ENCODE data around the gene MYL12A.
A peak's percentile ranks its signal among the peaks of the same experiment; 100 is the strongest.

The MYL12A gene

GRCh38 chr18:3234457-3234856 lies 13.1 kb upstream of the MYL12A start:
- FAIRE-seq (no peak), DNase-seq (ENCODE audit: insufficient read length, low spot score) (no peak)
- TF ChIP-seq POLR2A (IDR thresholded peaks at IDR 0.05; ENCODE audit: low read depth, low read length), result no peak

GRCh38 chr18:3235846-3236245 lies 11.8 kb upstream of the MYL12A start:
- DNase-seq (ENCODE audit: insufficient read length, low spot score), result no peak
- FAIRE-seq, result no peak
- no peak for TF ChIP-seq POLR2A (IDR thresholded peaks at IDR 0.05; ENCODE audit: low read depth, low read length)

- no peak for TF ChIP-seq POLR2A (IDR thresholded peaks at IDR 0.05; ENCODE audit: low read depth, low read length)
- FAIRE-seq (no peak), DNase-seq (ENCODE audit: insufficient read length, low spot score) (no peak)
Observed at GRCh38 chr18:3236470-3236869, 11.1 kb upstream of the MYL12A start.

GRCh38 chr18:3238742-3239141 lies 8.9 kb upstream of the MYL12A start:
- TF ChIP-seq POLR2A (IDR thresholded peaks at IDR 0.05; ENCODE audit: low read depth, low read length), result no peak
- FAIRE-seq (no peak), DNase-seq (ENCODE audit: insufficient read length, low spot score) (no peak)

GRCh38 chr18:3245185-3245564 lies 2.4 kb upstream of the MYL12A start:
- FAIRE-seq, result no peak
- no peak for DNase-seq (ENCODE audit: insufficient read length, low spot score)
- TF ChIP-seq POLR2A (IDR thresholded peaks at IDR 0.05; ENCODE audit: low read depth, low read length), result no peak

GRCh38 chr18:3245853-3246634 lies 1.6 kb upstream of the MYL12A start:
- DNase-seq (ENCODE audit: insufficient read length, low spot score) (peak; percentile 53), FAIRE-seq (peak; percentile 93)
- no peak for TF ChIP-seq POLR2A (IDR thresholded peaks at IDR 0.05; ENCODE audit: low read depth, low read length)

- DNase-seq (ENCODE audit: insufficient read length, low spot score) (no peak), FAIRE-seq (no peak)
- no peak for TF ChIP-seq POLR2A (IDR thresholded peaks at IDR 0.05; ENCODE audit: low read depth, low read length)
Observed at GRCh38 chr18:3246635-3247239, 864 bp upstream of the MYL12A start.

- FAIRE-seq (no peak), DNase-seq (ENCODE audit: insufficient read length, low spot score) (no peak)
- TF ChIP-seq POLR2A (IDR thresholded peaks at IDR 0.05; ENCODE audit: low read depth, low read length), result no peak
Observed at GRCh38 chr18:3248062-3248657, 559 bp downstream of the MYL12A start.

- peak; percentile 43 for FAIRE-seq
- no peak for TF ChIP-seq POLR2A (IDR thresholded peaks at IDR 0.05; ENCODE audit: low read depth, low read length)
- DNase-seq (ENCODE audit: insufficient read length, low spot score), result no peak
Observed at GRCh38 chr18:3248658-3249359, 1.2 kb downstream of the MYL12A start.

- DNase-seq (ENCODE audit: insufficient read length, low spot score) (no peak), FAIRE-seq (peak; percentile 64)
- TF ChIP-seq POLR2A (IDR thresholded peaks at IDR 0.05; ENCODE audit: low read depth, low read length), result no peak
Observed at GRCh38 chr18:3250237-3251107, 2.9 kb downstream of the MYL12A start.

- no peak for FAIRE-seq
- DNase-seq (ENCODE audit: insufficient read length, low spot score), result no peak
- no peak for TF ChIP-seq POLR2A (IDR thresholded peaks at IDR 0.05; ENCODE audit: low read depth, low read length)
Observed at GRCh38 chr18:3251249-3251962, 3.8 kb downstream of the MYL12A start.

GRCh38 chr18:3251963-3252277 lies 4.3 kb downstream of the MYL12A start:
- FAIRE-seq, result peak; percentile 53
- DNase-seq (ENCODE audit: insufficient read length, low spot score), result no peak
- no peak for TF ChIP-seq POLR2A (IDR thresholded peaks at IDR 0.05; ENCODE audit: low read depth, low read length)

GRCh38 chr18:3252843-3253242 lies 5.2 kb downstream of the MYL12A start:
- DNase-seq (ENCODE audit: insufficient read length, low spot score) (no peak), FAIRE-seq (peak; percentile 82)
- TF ChIP-seq POLR2A (IDR thresholded peaks at IDR 0.05; ENCODE audit: low read depth, low read length), result no peak

Measured in H54 (cell line).